Liver (tissue), 9 donors: Measurements from ENCODE around the gene VGLL4. TPM values are rescaled to one million over a fixed set of nuclear protein-coding genes. Genes with fewer than 3 reads are reported as not detected.

Experiments used
- DNase-seq: peaks from one replicate; pipeline ENCODE4 v3.0.0-alpha.2; 2017; ENCODE audit warnings: low spot score
- H3K27ac ChIP-seq, 2 donors: one replicate each; pipeline ENCODE4 v1.7.0; 2013; ENCODE audit warnings: inconsistent platforms in 2 of 2, low read length in 2 of 2, control low read depth in 1 of 2, low read depth in 1 of 2, mild to moderate bottlenecking in 1 of 2
- H3K27me3 ChIP-seq, 4 donors: one replicate each; pipeline versions ENCODE4 v1.6.1 to v1.7.0; 2013; ENCODE audit warnings: low read length in 3 of 4, inconsistent platforms in 1 of 4, mild to moderate bottlenecking in 1 of 4, moderate library complexity in 1 of 4; ENCODE audit not compliant: control insufficient read depth in 4 of 4, insufficient read depth in 4 of 4
- H3K36me3 ChIP-seq, 4 donors: one replicate each; pipeline versions ENCODE4 v1.6.1 to v1.7.0; 2013; ENCODE audit warnings: low read length in 3 of 4, mild to moderate bottlenecking in 3 of 4, low read depth in 1 of 4, moderate library complexity in 1 of 4; ENCODE audit not compliant: control insufficient read depth in 4 of 4, insufficient read depth in 3 of 4
- H3K4me1 ChIP-seq, 4 donors: one replicate each; pipeline versions ENCODE4 v1.6.1 to v1.7.0; 2013; ENCODE audit warnings: low read length in 3 of 4, mild to moderate bottlenecking in 3 of 4, moderate library complexity in 1 of 4; ENCODE audit not compliant: control insufficient read depth in 4 of 4, insufficient read depth in 4 of 4
- H3K4me3 ChIP-seq, 3 donors: one replicate each; pipeline versions ENCODE4 v1.6.1 to v1.7.0; 2013; ENCODE audit warnings: low read length in 3 of 3, control low read depth in 1 of 3, low read depth in 1 of 3, mild to moderate bottlenecking in 1 of 3
- H3K9ac ChIP-seq, 2 donors: one replicate each; pipeline ENCODE4 v1.7.0; 2013; ENCODE audit warnings: low read length in 2 of 2, mild to moderate bottlenecking in 2 of 2, moderate library complexity in 2 of 2, control low read depth in 1 of 2, low read depth in 1 of 2
- H3K9me3 ChIP-seq, 4 donors: one replicate each; pipeline versions ENCODE4 v1.6.1 to v1.7.0; 2013; ENCODE audit warnings: low read length in 3 of 4; ENCODE audit not compliant: control insufficient read depth in 4 of 4
- ATF3 ChIP-seq: IDR thresholded peaks from 2 replicates; pipeline ENCODE4 v1.6.1; 2016; ENCODE audit warnings: antibody characterized with exemption
- EGR1 ChIP-seq, 2 donors: IDR thresholded peaks; 2 replicates each; pipeline ENCODE4 v1.6.1; 2016 to 2018; ENCODE audit warnings: antibody characterized with exemption in 2 of 2, low read depth in 2 of 2
- FOXA1 ChIP-seq: IDR thresholded peaks from 2 replicates; pipeline ENCODE4 v1.6.1; 2016; ENCODE audit warnings: antibody characterized with exemption
- FOXA2 ChIP-seq: IDR thresholded peaks from 2 replicates; pipeline ENCODE4 v1.6.1; 2016; ENCODE audit warnings: antibody characterized with exemption
- HNF4A ChIP-seq, 2 donors: conservative IDR thresholded peaks; 2 replicates each; pipeline ENCODE4 v1.6.1; 2016; ENCODE audit warnings: antibody characterized with exemption in 2 of 2, mild to moderate bottlenecking in 2 of 2
- JUND ChIP-seq, 2 donors: IDR thresholded peaks; 2 replicates each; pipeline ENCODE4 v1.6.1; 2016; ENCODE audit warnings: antibody characterized with exemption in 2 of 2
- NR2F2 ChIP-seq: IDR thresholded peaks from 2 replicates; pipeline ENCODE4 v1.6.1; 2016; ENCODE audit warnings: antibody characterized with exemption
- REST ChIP-seq: IDR thresholded peaks from 2 replicates; pipeline ENCODE4 v1.6.1; 2016; ENCODE audit warnings: antibody characterized with exemption, mild to moderate bottlenecking
- RXRA ChIP-seq, 2 donors: IDR thresholded peaks; 2 replicates each; pipeline ENCODE4 v1.6.1; 2017 to 2018; ENCODE audit warnings: antibody characterized with exemption in 2 of 2, mild to moderate bottlenecking in 1 of 2
- SP1 ChIP-seq: IDR thresholded peaks from 2 replicates; pipeline ENCODE4 v1.6.1; 2018; ENCODE audit warnings: antibody characterized with exemption, mild to moderate bottlenecking
- TAF1 ChIP-seq: conservative IDR thresholded peaks from 2 replicates; pipeline ENCODE4 v1.6.1; 2016; ENCODE audit warnings: antibody characterized with exemption, mild to moderate bottlenecking
- YY1 ChIP-seq: IDR thresholded peaks from 2 replicates; pipeline ENCODE4 v1.6.1; 2016; ENCODE audit warnings: antibody characterized with exemption, mild to moderate bottlenecking
- WGBS: extraction: QIAGEN DNeasy Blood & Tissue Kit; methylation state at CpG from one replicate; pipeline ENCODE4 v1.1.7; 2013; 5-methylcytosine and 5-hydroxymethylcytosine counted together
- polyA plus RNA-seq, 2 donors: library from polyadenylated mRNA; stranded (reverse) in 1 of 2; unstranded in 1 of 2; fragments of 200-250 nt in 1 of 2; fragments of >200 nt in 1 of 2; fragmentation: Nextera tagmentation in 1 of 2; extraction: Ambion mirVana in 1 of 2; gene quantifications; one replicate each; pipeline versions ENCODE4 v1.2.1 to v1.2.3, GENCODE V29; 2013 to 2015
- total RNA-seq, 2 donors: library from RNA; depleted of rRNA; stranded (reverse); fragments of >200 nt; gene quantifications; one replicate each; pipeline ENCODE4 v1.2.3, GENCODE V29; 2014
- TF ChIP-seq, protein P1 (sequence below): IDR thresholded peaks from 2 replicates; pipeline ENCODE4 v1.6.1; 2016; ENCODE audit warnings: antibody characterized with exemption
- TF ChIP-seq, protein P2 (sequence below): IDR thresholded peaks from 2 replicates; pipeline ENCODE4 v1.6.1; 2016; ENCODE audit warnings: antibody characterized with exemption
- donor health status: healthy.
- donor health status: healthy.
- donor health status: healthy.
- donor health status: healthy.
- donor health status: healthy.

The VGLL4 gene
- total and polyA plus RNA-seq, 4 donors: 7.2 to 27.9 (median 13.0) TPM

GRCh38 chr3:11632966-11633365 lies 10.7 kb downstream of the VGLL4 start:
- no peak for DNase-seq
- Histone ChIP-seq H3K9ac (no peak overlapping the region), H3K4me3 (no peak overlapping the region), H3K36me3 (no peaks in the 10 kb centered on the region), H3K27me3 (no peaks in the 10 kb centered on the region), H3K9me3 (no peaks in the 10 kb centered on the region), H3K4me1 (peaks cover 0 to 9% (median 6%) of the 10 kb centered on the region in 4 donors), H3K27ac (no peak overlapping the region)
- no peak for TF ChIP-seq SP1
- TF ChIP-seq HNF4A (conservative IDR thresholded peaks at IDR 0.05): no peak
- no peak for TF ChIP-seq EGR1 (IDR thresholded peaks at IDR 0.05; ENCODE audit: low read depth in 2 of 2)
- TF ChIP-seq, protein P1, sequence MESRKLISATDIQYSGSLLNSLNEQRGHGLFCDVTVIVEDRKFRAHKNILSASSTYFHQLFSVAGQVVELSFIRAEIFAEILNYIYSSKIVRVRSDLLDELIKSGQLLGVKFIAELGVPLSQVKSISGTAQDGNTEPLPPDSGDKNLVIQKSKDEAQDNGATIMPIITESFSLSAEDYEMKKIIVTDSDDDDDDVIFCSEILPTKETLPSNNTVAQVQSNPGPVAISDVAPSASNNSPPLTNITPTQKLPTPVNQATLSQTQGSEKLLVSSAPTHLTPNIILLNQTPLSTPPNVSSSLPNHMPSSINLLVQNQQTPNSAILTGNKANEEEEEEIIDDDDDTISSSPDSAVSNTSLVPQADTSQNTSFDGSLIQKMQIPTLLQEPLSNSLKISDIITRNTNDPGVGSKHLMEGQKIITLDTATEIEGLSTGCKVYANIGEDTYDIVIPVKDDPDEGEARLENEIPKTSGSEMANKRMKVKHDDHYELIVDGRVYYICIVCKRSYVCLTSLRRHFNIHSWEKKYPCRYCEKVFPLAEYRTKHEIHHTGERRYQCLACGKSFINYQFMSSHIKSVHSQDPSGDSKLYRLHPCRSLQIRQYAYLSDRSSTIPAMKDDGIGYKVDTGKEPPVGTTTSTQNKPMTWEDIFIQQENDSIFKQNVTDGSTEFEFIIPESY: no peak
- TF ChIP-seq ATF3: no peak
- no peak for TF ChIP-seq TAF1
- no peak for TF ChIP-seq FOXA1
- no peak for TF ChIP-seq FOXA2
- TF ChIP-seq YY1: no peak
- no peak for TF ChIP-seq NR2F2
- TF ChIP-seq RXRA (IDR thresholded peaks at IDR 0.05): no peak
- TF ChIP-seq, protein P2, sequence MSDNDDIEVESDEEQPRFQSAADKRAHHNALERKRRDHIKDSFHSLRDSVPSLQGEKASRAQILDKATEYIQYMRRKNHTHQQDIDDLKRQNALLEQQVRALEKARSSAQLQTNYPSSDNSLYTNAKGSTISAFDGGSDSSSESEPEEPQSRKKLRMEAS: no peak
- 90% methylated on average over 3 of the region's 3 CpGs for WGBS

- H3K4me3 ChIP-seq: no peak overlapping the region
- H3K9me3 ChIP-seq: no peaks in the 10 kb centered on the region
- H3K9ac ChIP-seq: no peak overlapping the region
- WGBS: 47% methylated on average over 2 of the region's 2 CpGs
- H3K4me1 ChIP-seq: peaks cover 0 to 9% (median 6%) of the 10 kb centered on the region in 4 donors
- H3K36me3 ChIP-seq: no peaks in the 10 kb centered on the region
- DNase-seq: no peak
- no peak overlapping the region for H3K27ac ChIP-seq
- TF ChIP-seq, protein P2: no peak
- TF ChIP-seq RXRA (IDR thresholded peaks at IDR 0.05) (no peak), SP1 (no peak), YY1 (no peak), REST (no peak), JUND (IDR thresholded peaks at IDR 0.05) (no peak)
- TF ChIP-seq, protein P1: no peak
- H3K27me3 ChIP-seq: no peaks in the 10 kb centered on the region
These were observed 11.2 kb downstream of the VGLL4 start for GRCh38 chr3:11632564-11632963.
